IgD-negative memory B cell (primary cell): ENCODE results near the gene FUT4. TPM values are rescaled to one million over a fixed set of nuclear protein-coding genes. Genes with fewer than 3 reads are reported as not detected.
"Not testable (repeated sequence)": the region's sequence is repeated elsewhere in the genome, so short reads cannot be mapped to it uniquely, and the experiment has no call there.

Source experiments
- H3K27ac Mint-ChIP-seq, 3 donors: one replicate each; pipeline ENCODE4 v1.8.0; 2020 to 2022; ENCODE audit warnings: mild to moderate bottlenecking in 3 of 3, mixed read lengths in 3 of 3, moderate library complexity in 1 of 3
- H3K27me3 Mint-ChIP-seq: one replicate; pipeline ENCODE4 v1.8.0; 2021; ENCODE audit warnings: mixed read lengths
- H3K36me3 Mint-ChIP-seq: one replicate; pipeline ENCODE4 v1.8.0; 2020; ENCODE audit warnings: mild to moderate bottlenecking, mixed read lengths
- H3K4me1 Mint-ChIP-seq, 3 donors: one replicate each; pipeline ENCODE4 v1.8.0; 2020 to 2022; ENCODE audit warnings: mixed read lengths in 3 of 3, mild to moderate bottlenecking in 1 of 3
- H3K4me3 Mint-ChIP-seq, 4 donors: one replicate each; pipeline ENCODE4 v1.8.0; 2020 to 2022; ENCODE audit warnings: mild to moderate bottlenecking in 4 of 4, mixed read lengths in 4 of 4, moderate library complexity in 3 of 4
- H3K9me3 Mint-ChIP-seq, 3 donors: one replicate each; pipeline ENCODE4 v1.8.0; 2020 to 2021; ENCODE audit warnings: mixed read lengths in 3 of 3, mild to moderate bottlenecking in 1 of 3
- polyA plus RNA-seq: library from polyadenylated mRNA; unstranded; fragments of 300-500 nt; fragmentation: Illumina TruSeq; gene quantifications from one replicate; pipeline ENCODE4 v1.2.3, GENCODE V29; 2021

Gene FUT4
- polyA plus RNA-seq, 1 donor from 2014 or later, result 0.61 TPM

- Mint-ChIP-seq H3K27me3 (no peaks in the 10 kb centered on the region), H3K36me3 (peaks cover 3% of the 10 kb centered on the region), H3K4me1 (peaks cover 12 to 23% (median 18%) of the 10 kb centered on the region in 3 donors), H3K27ac (no peak overlapping the region), H3K4me3 (peak overlapping the region in 2 of 4 donors; percentile 6 to 42), H3K9me3 (no peaks in the 10 kb centered on the region)
Observed at GRCh38 chr11:94546886-94547285, 3.2 kb downstream of the FUT4 start.

GRCh38 chr11:94549146-94549545, 5.4 kb downstream of the FUT4 start:
- Mint-ChIP-seq H3K9me3 (no peaks in the 10 kb centered on the region), H3K4me3 (no peak overlapping the region), H3K36me3 (peaks cover 3% of the 10 kb centered on the region), H3K4me1 (peaks cover 5 to 15% (median 6%) of the 10 kb centered on the region in 3 donors), H3K27me3 (no peaks in the 10 kb centered on the region), H3K27ac (no peak overlapping the region)

- no peak overlapping the region for H3K27ac Mint-ChIP-seq
- H3K9me3 Mint-ChIP-seq, result no peaks in the 10 kb centered on the region
- no peak overlapping the region for H3K4me3 Mint-ChIP-seq
- H3K4me1 Mint-ChIP-seq, result peaks cover 5 to 13% (median 6%) of the 10 kb centered on the region in 3 donors
- peaks cover 3% of the 10 kb centered on the region for H3K36me3 Mint-ChIP-seq
- no peaks in the 10 kb centered on the region for H3K27me3 Mint-ChIP-seq
Observed at GRCh38 chr11:94550513-94550912, 6.8 kb downstream of the FUT4 start.

- Mint-ChIP-seq H3K4me3 (no peak overlapping the region), H3K4me1 (peaks cover 0 to 6% (median 1%) of the 10 kb centered on the region in 3 donors), H3K36me3 (peaks cover 3% of the 10 kb centered on the region), H3K27ac (no peak overlapping the region), H3K27me3 (no peaks in the 10 kb centered on the region), H3K9me3 (no peaks in the 10 kb centered on the region)
Observed at GRCh38 chr11:94553938-94554337, 10.2 kb downstream of the FUT4 start.

GRCh38 chr11:94555752-94556329, 12.1 kb downstream of the FUT4 start:
- H3K4me3 Mint-ChIP-seq, result not testable (repeated sequence)

GRCh38 chr11:94557421-94557820, 13.7 kb downstream of the FUT4 start:
- Mint-ChIP-seq H3K27me3 (no peaks in the 10 kb centered on the region), H3K4me1 (peaks cover 0 to 2% (median 0%) of the 10 kb centered on the region in 3 donors), H3K9me3 (no peaks in the 10 kb centered on the region), H3K36me3 (peaks cover 2% of the 10 kb centered on the region), H3K27ac (no peak overlapping the region), H3K4me3 (no peak overlapping the region)

More at GRCh38 chr11:94555752-94556329, 12.1 kb downstream of the FUT4 start:
- not testable (repeated sequence) for H3K27ac Mint-ChIP-seq, H3K9me3 Mint-ChIP-seq, H3K4me1 Mint-ChIP-seq, H3K36me3 Mint-ChIP-seq, H3K27me3 Mint-ChIP-seq

- Mint-ChIP-seq H3K4me3 (no peak overlapping the region), H3K27ac (peak overlapping the region in 1 of 3 donors; percentile 16), H3K4me1 (peaks cover 0 to 2% (median 0%) of the 10 kb centered on the region in 3 donors), H3K27me3 (no peaks in the 10 kb centered on the region), H3K36me3 (peaks cover 2% of the 10 kb centered on the region), H3K9me3 (no peaks in the 10 kb centered on the region)
Observed at GRCh38 chr11:94557992-94558391, 14.3 kb downstream of the FUT4 start.

- Mint-ChIP-seq H3K4me3 (no peak overlapping the region), H3K27me3 (no peaks in the 10 kb centered on the region), H3K27ac (peak overlapping the region in 1 of 3 donors; percentile 16), H3K9me3 (no peaks in the 10 kb centered on the region), H3K4me1 (peaks cover 0 to 2% (median 0%) of the 10 kb centered on the region in 3 donors), H3K36me3 (peaks cover 2% of the 10 kb centered on the region)
Observed at GRCh38 chr11:94558468-94558867, 14.7 kb downstream of the FUT4 start.

GRCh38 chr11:94558932-94559331, 15.2 kb downstream of the FUT4 start:
- Mint-ChIP-seq H3K27ac (no peak overlapping the region), H3K27me3 (no peaks in the 10 kb centered on the region), H3K36me3 (peaks cover 2% of the 10 kb centered on the region), H3K4me1 (peaks cover 0 to 2% (median 0%) of the 10 kb centered on the region in 3 donors), H3K9me3 (no peaks in the 10 kb centered on the region), H3K4me3 (no peak overlapping the region)

GRCh38 chr11:94559361-94559760, 15.6 kb downstream of the FUT4 start:
- H3K27me3 Mint-ChIP-seq, result no peaks in the 10 kb centered on the region
- H3K4me3 Mint-ChIP-seq, result no peak overlapping the region
- H3K27ac Mint-ChIP-seq, result no peak overlapping the region

GRCh38 chr11:94560834-94561233, 17.1 kb downstream of the FUT4 start:
- H3K9me3 Mint-ChIP-seq, result no peaks in the 10 kb centered on the region
- no peaks in the 10 kb centered on the region for H3K27me3 Mint-ChIP-seq
- H3K27ac Mint-ChIP-seq, result no peak overlapping the region
- no peak overlapping the region for H3K4me3 Mint-ChIP-seq
- peaks cover 0 to 2% (median 0%) of the 10 kb centered on the region in 3 donors for H3K4me1 Mint-ChIP-seq
- peaks cover 2% of the 10 kb centered on the region for H3K36me3 Mint-ChIP-seq

More at GRCh38 chr11:94559361-94559760, 15.6 kb downstream of the FUT4 start:
- H3K4me1 Mint-ChIP-seq, result peaks cover 0 to 2% (median 0%) of the 10 kb centered on the region in 3 donors
- H3K36me3 Mint-ChIP-seq, result peaks cover 2% of the 10 kb centered on the region
- no peaks in the 10 kb centered on the region for H3K9me3 Mint-ChIP-seq

GRCh38 chr11:94563176-94563847, 19.6 kb downstream of the FUT4 start:
- no peaks in the 10 kb centered on the region for H3K27me3 Mint-ChIP-seq
- peaks cover 2% of the 10 kb centered on the region for H3K36me3 Mint-ChIP-seq
- no peak overlapping the region for H3K4me3 Mint-ChIP-seq
- peaks cover 0 to 1% (median 0%) of the 10 kb centered on the region in 3 donors for H3K4me1 Mint-ChIP-seq
- H3K9me3 Mint-ChIP-seq, result peaks cover 0 to 2% (median 0%) of the 10 kb centered on the region in 3 donors
- H3K27ac Mint-ChIP-seq, result no peak overlapping the region

- no peaks in the 10 kb centered on the region for H3K27me3 Mint-ChIP-seq
- no peaks in the 10 kb centered on the region for H3K4me1 Mint-ChIP-seq
- no peak overlapping the region for H3K4me3 Mint-ChIP-seq
- H3K36me3 Mint-ChIP-seq, result peaks cover 2% of the 10 kb centered on the region
- H3K27ac Mint-ChIP-seq, result no peak overlapping the region
- H3K9me3 Mint-ChIP-seq, result peaks cover 0 to 2% (median 0%) of the 10 kb centered on the region in 3 donors
Observed at GRCh38 chr11:94563848-94564467, 20.2 kb downstream of the FUT4 start.

GRCh38 chr11:94567181-94567670, 23.5 kb downstream of the FUT4 start, which contains the start of gene PIWIL4:
TSS of gene PIWIL4 (plus strand) at chr11:94567368. CDS start at chr11:94567519, 151 bp downstream.
- H3K27ac Mint-ChIP-seq, result no peak within 1 kb of the TSS
- H3K36me3 Mint-ChIP-seq, result no peaks in the 10 kb centered on the region
- peaks cover 0 to 2% (median 0%) of the 10 kb centered on the region in 3 donors for H3K9me3 Mint-ChIP-seq
- H3K27me3 Mint-ChIP-seq, result no peaks in the 10 kb centered on the region
- H3K4me3 Mint-ChIP-seq, result peak within 1 kb of the TSS in 1 of 4 donors; percentile 23
- H3K4me1 Mint-ChIP-seq, result no peaks in the 10 kb centered on the region

GRCh38 chr11:94568200-94568599, 24.5 kb downstream of the FUT4 start:
- Mint-ChIP-seq H3K4me3 (peak overlapping the region in 1 of 4 donors; percentile 23), H3K9me3 (peaks cover 0 to 3% (median 2%) of the 10 kb centered on the region in 3 donors), H3K27me3 (no peaks in the 10 kb centered on the region), H3K36me3 (no peaks in the 10 kb centered on the region), H3K27ac (no peak overlapping the region), H3K4me1 (no peaks in the 10 kb centered on the region)
